Renal pelvis (tissue), 4 donors: Measurements from ENCODE around the gene ALG5. TPM values are rescaled to one million over a fixed set of nuclear protein-coding genes. Genes with fewer than 3 reads are reported as not detected.
A peak's percentile ranks its signal among the peaks of the same experiment; 100 is the strongest.

Experiments used
- DNase-seq: peaks from one replicate; pipeline ENCODE4 v3.0.0-alpha.2; 2013
- polyA plus RNA-seq, 3 donors: library from polyadenylated mRNA; unstranded; fragments of 120-200 nt; gene quantifications; one replicate each; pipeline ENCODE4 v1.2.1, GENCODE V29; 2013; ENCODE audit not compliant: insufficient read length in 3 of 3

ALG5 gene
- polyA plus RNA-seq, 3 donors, result 49.5 to 58.6 (median 55.2) TPM

DNA sequence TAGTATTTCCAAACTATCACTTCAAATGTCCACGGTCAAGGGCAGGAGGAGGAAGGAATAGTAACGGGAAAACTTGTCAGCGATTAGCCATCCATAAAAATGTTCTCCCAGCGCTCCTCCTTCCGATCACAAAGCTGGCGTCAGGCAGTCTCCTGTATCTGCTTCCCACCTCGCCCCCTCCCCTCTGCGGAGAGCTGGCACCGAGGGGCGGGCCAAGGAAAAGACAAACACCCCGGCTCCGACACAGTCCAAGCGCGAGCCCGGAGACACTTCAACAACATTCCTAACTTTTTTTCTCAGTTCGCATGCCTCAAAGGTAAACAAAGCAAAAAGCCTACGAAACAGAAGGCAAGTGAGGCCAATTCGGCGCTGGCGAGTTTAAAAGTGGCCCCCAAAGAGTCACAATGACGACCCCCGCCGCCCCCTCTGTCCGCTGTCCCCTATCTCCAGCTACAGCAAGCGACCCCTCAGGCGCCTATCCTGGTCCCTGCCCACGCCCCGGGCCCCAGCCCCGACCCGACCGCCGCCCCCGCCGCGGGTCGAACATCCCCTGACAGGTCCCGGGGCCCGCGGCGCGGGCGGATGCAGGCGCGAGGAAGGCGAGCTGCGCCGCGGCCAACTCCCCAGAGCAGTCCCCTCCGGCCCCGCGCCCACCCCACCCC is 79.8 kb downstream of the ALG5 start:
- DNase-seq, result peak; percentile 77

GRCh38 chr13:36918246-36919131 is 80.7 kb downstream of the ALG5 start:
- DNase-seq, result peak; percentile 43

GRCh38 chr13:36917311-36917710 is 81.8 kb downstream of the ALG5 start:
- peak; percentile 64 for DNase-seq

DNA sequence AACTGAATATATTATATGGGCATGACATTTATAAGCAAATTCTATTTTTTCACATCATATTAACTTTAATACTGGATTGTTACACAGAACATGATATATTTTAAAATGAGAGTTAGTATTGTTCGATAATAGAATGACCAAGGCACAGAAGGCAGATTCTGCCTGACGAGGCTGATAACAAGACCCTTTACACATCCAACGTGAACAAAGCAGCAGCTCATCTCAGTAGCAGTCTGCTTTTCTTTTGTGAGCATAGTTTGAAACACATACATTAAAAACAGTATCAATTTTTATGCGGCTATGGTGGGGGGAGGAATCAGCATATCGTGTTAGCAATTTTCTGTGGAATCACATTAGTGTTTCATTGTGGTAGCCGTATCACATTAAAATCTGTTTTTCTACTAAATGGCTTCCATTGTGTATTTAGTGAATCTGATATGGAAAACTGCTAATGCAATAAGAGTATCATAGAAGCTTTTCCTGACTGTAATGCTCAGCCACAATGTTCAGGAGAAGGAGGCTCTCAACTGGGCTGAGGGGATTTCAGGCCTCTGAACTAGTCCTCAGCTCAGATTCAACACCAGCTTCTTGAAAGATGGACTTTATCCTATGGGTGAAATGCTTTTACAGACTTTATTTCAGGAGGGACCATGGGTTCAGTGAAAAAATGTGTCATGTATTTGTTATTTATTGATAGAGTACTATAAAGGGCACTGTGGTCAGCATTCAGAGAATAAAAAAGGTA is 83.1 kb downstream of the ALG5 start:
- DNase-seq, result no peak

DNA sequence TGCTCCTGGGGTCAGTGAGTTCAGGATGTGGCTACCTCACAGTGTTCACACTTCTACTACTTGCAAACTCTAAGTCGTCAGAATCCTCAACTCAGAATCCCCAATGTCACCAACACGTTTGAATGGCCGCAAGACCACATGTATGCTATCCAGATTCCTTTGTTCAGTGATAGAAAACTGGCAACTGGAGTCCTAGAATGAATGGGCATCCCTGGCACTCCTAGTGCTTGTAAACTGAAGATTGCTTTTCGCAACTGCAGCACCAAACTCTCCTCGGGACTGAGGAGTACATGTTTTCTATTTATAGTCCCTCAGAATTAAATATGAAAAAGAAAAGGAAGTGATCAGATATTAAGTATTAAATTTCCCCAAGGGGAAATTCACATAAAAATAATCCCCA is 84.0 kb downstream of the ALG5 start:
- no peak for DNase-seq

GRCh38 chr13:36914648-36915047 is 84.5 kb downstream of the ALG5 start:
- DNase-seq, result no peak

DNA sequence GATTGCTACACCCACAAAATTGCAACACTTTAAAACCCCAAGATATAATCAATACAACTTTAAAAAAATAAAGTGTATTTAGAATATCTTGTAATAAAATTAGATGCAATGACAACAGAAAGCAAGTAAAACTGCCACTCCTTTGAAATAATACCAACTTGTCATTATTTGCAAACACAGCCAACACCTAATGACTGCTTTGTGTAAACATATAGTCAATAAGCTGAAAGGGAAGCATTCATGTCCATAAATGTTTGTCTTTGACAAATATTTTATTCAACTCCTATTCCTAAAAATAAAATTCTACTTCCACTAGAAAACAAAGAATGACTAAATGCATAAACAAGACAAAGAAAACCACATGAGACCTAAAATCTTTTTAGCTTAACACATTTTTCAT is 85.7 kb downstream of the ALG5 start:
- DNase-seq, result no peak

DNA sequence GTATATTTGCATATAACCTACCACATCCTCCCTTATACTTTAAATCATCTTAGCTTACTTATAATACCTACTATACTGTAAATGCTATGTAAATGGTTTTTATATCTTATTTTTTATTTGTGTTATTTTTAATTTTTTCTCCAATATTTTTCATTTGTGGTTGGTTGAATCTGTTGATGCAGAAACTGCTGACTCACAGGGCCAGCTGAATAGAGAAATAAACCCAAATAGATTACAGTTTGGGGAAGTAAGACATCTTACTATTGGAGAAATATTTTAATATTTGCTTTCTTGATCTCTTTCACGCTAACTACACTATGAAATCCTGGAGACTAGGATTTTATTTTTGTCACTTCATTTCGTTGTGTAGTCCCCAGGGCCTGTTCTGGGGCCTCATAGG is 86.2 kb downstream of the ALG5 start:
- no peak for DNase-seq

- DNase-seq, result no peak
These were observed 86.8 kb downstream of the ALG5 start for GRCh38 chr13:36912369-36912768.

- no peak for DNase-seq
These were observed 88.6 kb downstream of the ALG5 start for GRCh38 chr13:36910545-36910944.

DNA sequence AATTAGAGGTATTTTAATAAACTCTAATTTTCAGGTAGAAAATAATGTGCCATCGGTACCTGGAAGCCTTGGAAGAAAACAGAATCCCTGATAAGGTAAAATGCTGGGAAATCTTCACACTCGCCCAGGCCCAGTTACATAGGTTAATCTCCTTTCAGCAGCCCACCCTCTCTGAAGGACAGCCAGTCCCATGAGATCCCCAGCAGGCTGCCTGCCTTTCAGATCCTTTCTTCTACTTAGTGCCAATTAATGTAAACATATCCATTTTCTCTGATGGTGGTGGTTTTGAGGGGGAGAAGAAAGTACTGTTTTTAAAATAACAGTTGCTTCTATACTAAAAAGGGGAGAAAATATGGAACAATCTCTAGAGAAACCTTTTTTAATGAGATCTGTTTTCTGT is 91.3 kb downstream of the ALG5 start:
- DNase-seq, result no peak

DNA sequence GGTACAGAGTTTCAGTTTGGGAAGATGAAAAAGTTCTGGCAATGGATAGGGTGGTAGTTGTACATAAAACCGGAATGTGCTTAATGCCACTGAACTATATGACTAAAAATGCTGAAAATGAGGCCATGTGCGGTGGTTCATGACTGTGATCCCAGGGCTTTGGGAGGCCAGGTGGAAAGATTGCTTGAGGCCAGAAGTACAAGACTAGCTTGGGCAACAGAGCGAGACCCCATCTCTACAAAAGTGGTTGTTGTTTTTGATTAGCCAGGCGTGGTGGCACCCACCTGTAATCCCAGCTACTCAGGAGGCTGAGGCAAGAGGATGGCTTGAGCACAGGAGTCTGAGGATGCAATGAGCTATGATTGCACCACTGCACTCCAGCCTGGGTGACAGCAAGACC is 91.9 kb downstream of the ALG5 start:
- DNase-seq, result no peak

DNA sequence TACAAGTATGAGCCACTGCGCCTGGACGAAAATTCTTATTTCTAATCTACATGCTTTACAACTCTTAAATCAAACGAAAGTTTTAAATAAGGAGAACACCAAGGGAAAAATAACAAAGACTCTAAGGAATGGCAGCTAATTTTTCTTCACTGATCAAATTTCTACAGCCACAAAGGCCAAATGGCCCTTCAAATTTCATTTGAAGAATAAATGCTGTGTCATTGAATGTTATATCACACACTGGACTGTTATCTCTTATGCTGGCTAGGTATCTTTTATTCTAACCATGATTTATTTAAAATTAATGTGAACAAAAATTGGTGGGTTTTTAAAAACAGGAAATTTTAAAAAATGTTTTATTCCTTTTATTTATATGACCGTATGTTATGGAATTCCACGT is 93.2 kb downstream of the ALG5 start:
- no peak for DNase-seq

DNA sequence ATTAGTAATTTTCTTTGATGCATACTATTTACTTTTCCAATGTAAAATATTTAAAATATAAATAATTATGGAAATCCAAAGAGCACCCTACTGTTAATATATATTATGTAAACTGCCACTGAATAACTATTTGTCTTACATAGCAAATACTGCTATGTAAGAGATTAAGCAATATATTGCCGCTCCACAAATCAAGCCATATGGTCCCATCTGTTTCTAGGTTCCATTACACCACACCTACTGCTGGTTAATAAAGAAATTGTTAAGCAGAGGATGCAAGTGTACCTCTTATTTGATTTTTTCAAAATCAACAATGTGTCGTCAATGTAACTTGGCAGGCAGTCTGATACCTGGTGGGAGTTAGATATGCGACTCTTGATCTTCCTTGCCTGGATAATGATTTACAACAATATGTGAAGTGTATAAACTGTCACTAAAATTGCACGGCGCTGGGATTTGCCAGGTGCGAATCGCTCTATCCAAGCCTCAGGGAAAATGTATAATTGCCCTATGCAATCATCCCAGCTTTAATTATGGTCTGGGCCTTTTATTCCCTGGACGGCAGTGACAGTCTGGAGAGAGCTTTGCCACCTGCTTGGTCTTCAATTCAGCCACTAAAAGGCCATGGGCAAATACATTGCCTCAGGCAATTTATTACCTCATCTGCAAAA is 95.1 kb downstream of the ALG5 start:
- DNase-seq, result no peak

Other genes starting within 250 kb of the ALG5 start
- gene RFXAP, start 180.1 kb downstream of the ALG5 start, polyA plus RNA-seq, result 10 to 100 TPM; 10.1 to 14.8 (median 13.4) TPM
- gene SMAD9, start 79.1 kb downstream of the ALG5 start, polyA plus RNA-seq, result 10 to 100 TPM; 24.3 to 32.6 (median 29.8) TPM
- gene EXOSC8, start 1.4 kb upstream of the ALG5 start, polyA plus RNA-seq, result 10 to 100 TPM; 56.1 to 84.3 (median 82.4) TPM
- gene SUPT20H, start 60.3 kb upstream of the ALG5 start, polyA plus RNA-seq, result 100 to 1,000 TPM in 2 of 3 donors, 10 to 100 TPM in 1; 83.2 to 111 (median 107) TPM
- gene CSNK1A1L, start 106.3 kb upstream of the ALG5 start, polyA plus RNA-seq, result under 1 TPM; 0.09 to 0.12 (median 0.11) TPM